Kidney epithelial cell (primary cell): ENCODE measurements around the gene SRSF2. TPM values are rescaled to one million over a fixed set of nuclear protein-coding genes. Genes with fewer than 3 reads are reported as not detected.

ENCODE experiments used
- DNase-seq: peaks from one replicate; pipeline ENCODE4 v3.0.0-alpha.2; 2010; ENCODE audit warnings: low read depth
- H3K27me3 ChIP-seq: 2 replicates; pipeline ENCODE4 v1.6.0; 2011; ENCODE audit warnings: low read length; ENCODE audit not compliant: control insufficient read depth, insufficient read depth
- H3K36me3 ChIP-seq: 2 replicates; pipeline ENCODE4 v1.5.1; 2011; ENCODE audit warnings: low read length; ENCODE audit not compliant: control insufficient read depth, insufficient read depth
- H3K4me3 ChIP-seq: 2 replicates; pipeline ENCODE4 v1.5.1; 2011; ENCODE audit warnings: low read depth, mild to moderate bottlenecking, control low read depth, low read length
- CTCF ChIP-seq: IDR thresholded peaks from 2 replicates; pipeline ENCODE4 v1.5.1; 2011; ENCODE audit warnings: mild to moderate bottlenecking, moderate library complexity, low read length, control low read depth, inconsistent platforms; ENCODE audit not compliant: insufficient read depth, poor library complexity, severe bottlenecking
- total RNA-seq: library from RNA; depleted of rRNA; stranded (reverse); fragments of >200 nt; gene quantifications from 2 replicates; pipeline ENCODE4 v1.2.3, GENCODE V29; 2015

Gene SRSF2
- total RNA-seq, 1 donor from 2014 or later: 185 TPM

- Histone ChIP-seq H3K36me3 (no peaks in the 10 kb centered on the region), H3K4me3 (no peak overlapping the region), H3K27me3 (no peaks in the 10 kb centered on the region)
- no peak for TF ChIP-seq CTCF
- DNase-seq: peak; percentile 66
Observed at GRCh38 chr17:76772842-76773525, 35.9 kb upstream of the SRSF2 start.

- no peak for TF ChIP-seq CTCF
- no peaks in the 10 kb centered on the region for H3K36me3 ChIP-seq
- H3K27me3 ChIP-seq: no peaks in the 10 kb centered on the region
- no peak for DNase-seq
- H3K4me3 ChIP-seq: no peak overlapping the region
Observed at GRCh38 chr17:76758570-76758969, 21.4 kb upstream of the SRSF2 start.

- no peaks in the 10 kb centered on the region for H3K36me3 ChIP-seq
- H3K27me3 ChIP-seq: no peaks in the 10 kb centered on the region
- DNase-seq: no peak
- no peak for TF ChIP-seq CTCF
- H3K4me3 ChIP-seq: no peak overlapping the region
Observed at GRCh38 chr17:76757256-76757655, 20.1 kb upstream of the SRSF2 start.

GRCh38 chr17:76755285-76755684 is 18.2 kb upstream of the SRSF2 start:
- no peak overlapping the region for H3K4me3 ChIP-seq
- no peak for DNase-seq
- no peak for TF ChIP-seq CTCF
- H3K36me3 ChIP-seq: no peaks in the 10 kb centered on the region
- no peaks in the 10 kb centered on the region for H3K27me3 ChIP-seq

- no peak overlapping the region for H3K4me3 ChIP-seq
- H3K36me3 ChIP-seq: no peaks in the 10 kb centered on the region
- DNase-seq: no peak
- no peak for TF ChIP-seq CTCF
- H3K27me3 ChIP-seq: no peaks in the 10 kb centered on the region
Observed at GRCh38 chr17:76753061-76753961, 16.2 kb upstream of the SRSF2 start.
